ENCODE results near the gene CDH4. TPM values are rescaled to one million over a fixed set of nuclear protein-coding genes. Genes with fewer than 3 reads are reported as not detected.

The CDH4 gene
- polyA plus RNA-seq, 1 donor (not counting 4 experiments of a cell fraction or from before 2014, with no cell fraction given) = 2.2 TPM

DNA sequence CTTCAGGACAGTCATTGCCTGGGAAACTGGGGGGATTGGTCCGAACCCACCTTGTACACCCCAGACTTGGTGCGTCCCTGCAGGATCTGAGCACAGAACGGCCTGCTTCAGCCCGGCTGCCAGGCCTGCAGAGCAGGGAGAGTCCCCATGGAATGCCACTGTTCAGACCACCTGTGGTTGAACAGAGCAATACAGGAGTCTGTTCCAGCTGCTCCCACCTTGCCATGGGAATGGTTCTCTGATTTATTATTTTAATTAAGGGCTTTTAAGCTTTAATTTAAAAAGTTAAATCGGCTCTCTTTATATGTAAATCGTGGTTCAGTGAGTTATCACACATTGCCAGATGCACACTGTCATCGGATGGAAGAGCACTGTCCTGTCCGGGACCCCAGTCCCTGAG, 310.4 kb downstream of the CDH4 start:
- Histone ChIP-seq H3K4me1 (ENCODE audit: control insufficient read depth, extremely low read depth, insufficient read depth, low read length) (no peaks in the 10 kb centered on the region), H3K36me3 (ENCODE audit: control insufficient read depth in 2 of 2, extremely low read depth in 1 of 2, insufficient read depth in 2 of 2, low read length in 2 of 2) (no peaks in the 10 kb centered on the region), H4K20me1 (ENCODE audit: control insufficient read depth, extremely low read depth, insufficient read depth, low read length) (no peaks in the 10 kb centered on the region), H3K4me3 (ENCODE audit: control insufficient read depth in 2 of 3, extremely low read depth in 1 of 3, insufficient read depth in 2 of 3, low read depth in 1 of 3, low read length in 3 of 3) (no peak overlapping the region), H3K4me2 (ENCODE audit: control insufficient read depth, extremely low read depth, insufficient read depth, low read depth, low read length) (no peak overlapping the region), H3K9ac (ENCODE audit: control insufficient read depth, extremely low read depth, insufficient read depth, low read length) (no peak overlapping the region), H3K27ac (ENCODE audit: control insufficient read depth, insufficient read depth, low read length) (no peak overlapping the region), H2AFZ (ENCODE audit: control insufficient read depth, low read length) (no peak overlapping the region), H3K27me3 (ENCODE audit: control insufficient read depth, extremely low read depth, insufficient read depth, low read length) (no peaks in the 10 kb centered on the region), H3K79me2 (ENCODE audit: control insufficient read depth, insufficient read depth, low read length) (no peaks in the 10 kb centered on the region), H3K9me3 (ENCODE audit: control insufficient read depth, low read depth, low read length) (no peaks in the 10 kb centered on the region), H3K9me1 (ENCODE audit: control insufficient read depth, extremely low read depth, insufficient read depth, low read length) (peaks cover 2% of the 10 kb centered on the region)
- dilution Hi-C loops (cut with MboI; ENCODE audit: extremely low pct_ligation_motif_present, low sequenced_read_pairs) = no loop called here
- no peak for FAIRE-seq
- TF ChIP-seq, protein P1, sequence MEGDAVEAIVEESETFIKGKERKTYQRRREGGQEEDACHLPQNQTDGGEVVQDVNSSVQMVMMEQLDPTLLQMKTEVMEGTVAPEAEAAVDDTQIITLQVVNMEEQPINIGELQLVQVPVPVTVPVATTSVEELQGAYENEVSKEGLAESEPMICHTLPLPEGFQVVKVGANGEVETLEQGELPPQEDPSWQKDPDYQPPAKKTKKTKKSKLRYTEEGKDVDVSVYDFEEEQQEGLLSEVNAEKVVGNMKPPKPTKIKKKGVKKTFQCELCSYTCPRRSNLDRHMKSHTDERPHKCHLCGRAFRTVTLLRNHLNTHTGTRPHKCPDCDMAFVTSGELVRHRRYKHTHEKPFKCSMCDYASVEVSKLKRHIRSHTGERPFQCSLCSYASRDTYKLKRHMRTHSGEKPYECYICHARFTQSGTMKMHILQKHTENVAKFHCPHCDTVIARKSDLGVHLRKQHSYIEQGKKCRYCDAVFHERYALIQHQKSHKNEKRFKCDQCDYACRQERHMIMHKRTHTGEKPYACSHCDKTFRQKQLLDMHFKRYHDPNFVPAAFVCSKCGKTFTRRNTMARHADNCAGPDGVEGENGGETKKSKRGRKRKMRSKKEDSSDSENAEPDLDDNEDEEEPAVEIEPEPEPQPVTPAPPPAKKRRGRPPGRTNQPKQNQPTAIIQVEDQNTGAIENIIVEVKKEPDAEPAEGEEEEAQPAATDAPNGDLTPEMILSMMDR (optimal IDR thresholded peaks at IDR 0.05 in 1 of 3, IDR thresholded peaks at IDR 0.05 in 1 of 3, conservative IDR thresholded peaks at IDR 0.05 in 1 of 3; ENCODE audit: extremely low read depth in 1 of 3, insufficient read depth in 2 of 3, low read length in 3 of 3) = no peak
- TF ChIP-seq EZH2 (IDR thresholded peaks at IDR 0.05; ENCODE audit: low read length) = no peak
- no peak for DNase-seq (ENCODE audit: low read depth, low spot score)

DNA sequence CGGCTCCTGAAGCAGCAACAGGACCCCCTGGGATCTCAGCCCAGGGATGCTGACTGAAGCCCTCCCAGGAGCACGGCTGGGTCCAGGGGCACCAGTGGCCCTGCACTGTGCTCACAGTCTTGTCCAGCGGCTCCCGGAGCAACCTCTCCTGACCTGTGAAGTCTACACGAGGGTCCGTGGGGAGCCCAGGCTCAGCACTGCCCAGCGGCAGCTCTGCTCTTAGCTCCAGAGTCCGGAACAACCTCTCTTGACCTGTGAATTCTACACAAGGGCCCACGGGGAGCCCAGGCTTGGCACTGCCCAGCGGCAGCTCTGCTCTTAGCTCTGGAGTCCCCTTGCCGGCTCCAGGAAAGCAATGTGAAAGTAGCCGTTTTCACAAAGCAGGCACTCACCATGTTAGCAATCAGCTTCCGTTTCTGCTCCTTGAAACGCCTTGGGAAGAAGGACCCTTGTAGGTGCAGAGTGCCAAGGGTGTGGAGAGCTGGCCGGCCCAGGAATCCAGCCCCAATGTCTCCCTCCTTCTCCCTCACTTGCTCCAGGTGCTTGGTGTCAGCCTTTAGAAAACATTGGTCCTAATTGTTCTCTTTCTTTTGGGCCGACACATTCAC, 310.9 kb downstream of the CDH4 start:
- Histone ChIP-seq H4K20me1 (ENCODE audit: control insufficient read depth, extremely low read depth, insufficient read depth, low read length) (no peaks in the 10 kb centered on the region), H2AFZ (ENCODE audit: control insufficient read depth, low read length) (no peak overlapping the region), H3K9me1 (ENCODE audit: control insufficient read depth, extremely low read depth, insufficient read depth, low read length) (peaks cover 2% of the 10 kb centered on the region), H3K4me1 (ENCODE audit: control insufficient read depth, extremely low read depth, insufficient read depth, low read length) (no peaks in the 10 kb centered on the region), H3K79me2 (ENCODE audit: control insufficient read depth, insufficient read depth, low read length) (no peaks in the 10 kb centered on the region), H3K27me3 (ENCODE audit: control insufficient read depth, extremely low read depth, insufficient read depth, low read length) (no peaks in the 10 kb centered on the region), H3K36me3 (ENCODE audit: control insufficient read depth in 2 of 2, extremely low read depth in 1 of 2, insufficient read depth in 2 of 2, low read length in 2 of 2) (no peaks in the 10 kb centered on the region), H3K9ac (ENCODE audit: control insufficient read depth, extremely low read depth, insufficient read depth, low read length) (no peak overlapping the region), H3K4me3 (ENCODE audit: control insufficient read depth in 2 of 3, extremely low read depth in 1 of 3, insufficient read depth in 2 of 3, low read depth in 1 of 3, low read length in 3 of 3) (no peak overlapping the region), H3K9me3 (ENCODE audit: control insufficient read depth, low read depth, low read length) (no peaks in the 10 kb centered on the region), H3K4me2 (ENCODE audit: control insufficient read depth, extremely low read depth, insufficient read depth, low read depth, low read length) (no peak overlapping the region), H3K27ac (ENCODE audit: control insufficient read depth, insufficient read depth, low read length) (no peak overlapping the region)
- DNase-seq (ENCODE audit: low read depth, low spot score) (no peak), FAIRE-seq (no peak)
- dilution Hi-C loops (cut with MboI; ENCODE audit: extremely low pct_ligation_motif_present, low sequenced_read_pairs) = no loop called here
- no peak for TF ChIP-seq EZH2 (IDR thresholded peaks at IDR 0.05; ENCODE audit: low read length)
- TF ChIP-seq, protein P1 (optimal IDR thresholded peaks at IDR 0.05 in 1 of 3, IDR thresholded peaks at IDR 0.05 in 1 of 3, conservative IDR thresholded peaks at IDR 0.05 in 1 of 3; ENCODE audit: extremely low read depth in 1 of 3, insufficient read depth in 2 of 3, low read length in 3 of 3) = no peak

Data from keratinocyte (primary cell).